Stomach (tissue), 4 donors: ENCODE data around the gene ITGB5.

ENCODE experiments used
- CTCF ChIP-seq, 7 experiments: fragments of 450-650 bp in 4 of 7; fragments of 200-600 bp in 3 of 7; sonication (generic) in 3 of 7; IDR thresholded peaks; one replicate each; pipeline ENCODE4 v1.5.1; 2016 to 2019; ENCODE audit warnings: antibody characterized with exemption in 7 of 7, control low read depth in 2 of 7, mild to moderate bottlenecking in 1 of 7
- POLR2AphosphoS5 ChIP-seq, 3 donors: sonication (generic); formaldehyde crosslinking; IDR thresholded peaks; one replicate each; pipeline ENCODE4 v1.6.1; 2016; ENCODE audit warnings: antibody characterized with exemption in 3 of 3

- no peak for TF ChIP-seq CTCF (IDR thresholded peaks at IDR 0.05)
- peak in 2 of 3 donors; percentile 38 to 75 for TF ChIP-seq POLR2AphosphoS5 (IDR thresholded peaks at IDR 0.05)
These were observed 53.3 kb downstream of the ITGB5 start for GRCh38 chr3:124833710-124834332.
